A549 (cell line): Measurements from ENCODE around the gene YTHDF2.

Experiments
- BCL3 ChIP-seq: fragments of >200 bp; sonication (Bioruptor Twin); formaldehyde crosslinking; IDR thresholded peaks from 3 replicates; pipeline ENCODE4 v1.6.1; 2016
- CHD2 ChIP-seq: fragments of 150-350 bp; IDR thresholded peaks from 2 replicates; pipeline ENCODE4 v1.6.1; 2014; ENCODE audit warnings: low read length; ENCODE audit not compliant: partially characterized antibody
- CTCF ChIP-seq: fragments of >200 bp; sonication (Bioruptor Twin); formaldehyde crosslinking; IDR thresholded peaks from 3 replicates; pipeline ENCODE4 v1.5.1; 2016
- E2F6 ChIP-seq: IDR thresholded peaks from 2 replicates; pipeline ENCODE4 v1.6.1; 2012; ENCODE audit warnings: low read depth, borderline replicate concordance
- EHMT2 ChIP-seq: fragments of 200-600 bp; sonication (generic); IDR thresholded peaks from 2 replicates; pipeline ENCODE4 v1.6.1; 2016; ENCODE audit warnings: antibody characterized with exemption, low read depth, mild to moderate bottlenecking, moderate library complexity
- EP300 ChIP-seq, 2 experiments: fragments of >200 bp; sonication (Bioruptor Twin); formaldehyde crosslinking; IDR thresholded peaks; 2 replicates in 1 of 2; 3 replicates in 1 of 2; pipeline ENCODE4 v1.6.1; 2016 to 2017
- ESRRA ChIP-seq: fragments of 150-350 bp; IDR thresholded peaks from 2 replicates; pipeline ENCODE4 v1.6.1; 2014; ENCODE audit warnings: mild to moderate bottlenecking, low read length, borderline replicate concordance
- FOXS1 ChIP-seq: fragments of 250-450 bp; sonication (Bioruptor Pico); IDR thresholded peaks from 2 replicates; pipeline ENCODE4 v1.5.0; 2020; ENCODE audit warnings: mild to moderate bottlenecking, moderate library complexity
- HDAC2 ChIP-seq: fragments of 200-600 bp; sonication (generic); IDR thresholded peaks from 2 replicates; pipeline ENCODE4 v1.6.1; 2016
- KDM5A ChIP-seq: fragments of 200-600 bp; sonication (generic); IDR thresholded peaks from 2 replicates; pipeline ENCODE4 v1.6.1; 2016; ENCODE audit warnings: antibody characterized with exemption, mild to moderate bottlenecking
- POLR2A ChIP-seq: IDR thresholded peaks from 2 replicates; pipeline ENCODE4 v1.6.1; 2012; ENCODE audit warnings: mild to moderate bottlenecking, low read length
- POLR2AphosphoS2 ChIP-seq: conservative IDR thresholded peaks from 2 replicates; pipeline ENCODE4 v1.6.1; 2012; ENCODE audit warnings: low read length, improper control_type of control experiment, inconsistent platforms
- RFX5 ChIP-seq: fragments of 450-650 bp; IDR thresholded peaks from 2 replicates; pipeline ENCODE4 v1.7.1; 2014; ENCODE audit warnings: antibody characterized with exemption, mild to moderate bottlenecking, moderate library complexity
- ZNF302 ChIP-seq: fragments of 250-450 bp; sonication (Bioruptor Pico); IDR thresholded peaks from 2 replicates; pipeline ENCODE4 v1.9.0; 2021; ENCODE audit warnings: inconsistent platforms, mild to moderate bottlenecking, moderate library complexity

GRCh38 chr1:28807046-28807445 is 70.3 kb downstream of the YTHDF2 start:
- TF ChIP-seq CTCF (no peak), BCL3 (no peak), KDM5A (no peak), FOXS1 (no peak), POLR2A (no peak), RFX5 (no peak), ZNF302 (CRISPR knock-in tag) (no peak), E2F6 (no peak), CHD2 (no peak), EP300 (IDR thresholded peaks at IDR 0.05) (no peak), EHMT2 (no peak), HDAC2 (no peak), POLR2AphosphoS2 (no peak), ESRRA (no peak)
